Measurements from ENCODE around the gene FIGN.

GRCh38 chr2:163764566-163764965 is 28.8 kb upstream of the FIGN start:
- TF ChIP-seq EZH2 (IDR thresholded peaks at IDR 0.05) (no peak), POLR2AphosphoS5 (IDR thresholded peaks at IDR 0.05; ENCODE audit: borderline replicate concordance, low read depth, low read length) (no peak)

All from SK-N-MC (cell line).